T-helper 17 cell (primary cell): ENCODE measurements around the gene DCST1. TPM values are rescaled to one million over a fixed set of nuclear protein-coding genes. Genes with fewer than 3 reads are reported as not detected.
"Not testable (repeated sequence)": the region's sequence is repeated elsewhere in the genome, so short reads cannot be mapped to it uniquely, and the experiment has no call there.

Experiments used
- ATAC-seq: fragments of 150-1000 bp; cut with Tn5 transposase; 2 replicates; pipeline ENCODE4 v1.10.0; 2021; ENCODE audit warnings: mild to moderate bottlenecking, moderate library complexity
- DNase-seq, 3 donors: peaks; one replicate each; pipeline versions ENCODE4 v3.0.0 to v3.0.0-alpha.2; 2020 to 2021
- H3K9me3 ChIP-seq: one replicate; pipeline ENCODE4 v1.7.0; 2013; ENCODE audit warnings: low read length, mild to moderate bottlenecking; ENCODE audit not compliant: control insufficient read depth, poor library complexity, severe bottlenecking
- H3K27ac Mint-ChIP-seq: one replicate; pipeline ENCODE4 v1.8.0; 2022; ENCODE audit warnings: mild to moderate bottlenecking, moderate library complexity, mixed read lengths
- H3K27me3 Mint-ChIP-seq: one replicate; pipeline ENCODE4 v1.8.0; 2022; ENCODE audit warnings: mixed read lengths
- H3K36me3 Mint-ChIP-seq: one replicate; pipeline ENCODE4 v1.8.0; 2022; ENCODE audit warnings: low read depth, mixed read lengths
- H3K4me1 Mint-ChIP-seq: one replicate; pipeline ENCODE4 v1.8.0; 2022; ENCODE audit warnings: mild to moderate bottlenecking, mixed read lengths
- H3K4me3 Mint-ChIP-seq: one replicate; pipeline ENCODE4 v1.8.0; 2022; ENCODE audit warnings: mild to moderate bottlenecking, moderate library complexity, mixed read lengths
- total RNA-seq, 4 donors: library from RNA in 2 of 4; stranded (reverse) in 2 of 4; gene quantifications; one replicate each; pipeline ENCODE4 v1.2.3 and lab custom pipeline; 2022 to 2026

The DCST1 gene
- total RNA-seq (under 1 TPM; 0.23 to 0.57 TPM), total RNA-seq (lab: John Stamatoyannopoulos, UW) (0 to 0.45 reads per million in 2 donors)

GRCh38 chr1:155033524-155033923 lies at the start of gene DCST1, which contains the start of gene DCST2:
Gene DCST1 (plus strand): TSS chr1:155033824. CDS start chr1:155034037, 213 bp downstream.
Gene DCST2 (minus strand): TSS chr1:155033781. CDS start chr1:155033701, 80 bp downstream.
- Mint-ChIP-seq H3K27me3 (peaks cover 4% of the 10 kb centered on the region), H3K4me3 (no peak within 1 kb of the TSS), H3K4me1 (peaks cover 4% of the 10 kb centered on the region), H3K36me3 (no peaks in the 10 kb centered on the region), H3K27ac (no peak within 1 kb of the TSS)
- no peak for DNase-seq
- no peaks in the 10 kb centered on the region for H3K9me3 ChIP-seq
- ATAC-seq: no peak

GRCh38 chr1:154986736-154987135 lies 46.9 kb upstream of the DCST1 start:
- H3K4me3 Mint-ChIP-seq, ATAC-seq, DNase-seq, H3K27me3 Mint-ChIP-seq, H3K9me3 ChIP-seq, H3K36me3 Mint-ChIP-seq, H3K27ac Mint-ChIP-seq: not testable (repeated sequence)
- peaks cover 20% of the 10 kb centered on the region for H3K4me1 Mint-ChIP-seq

GRCh38 chr1:154987326-154987725 lies 46.3 kb upstream of the DCST1 start:
- DNase-seq (no peak), ATAC-seq (no peak)
- no peaks in the 10 kb centered on the region for H3K9me3 ChIP-seq
- Mint-ChIP-seq H3K4me1 (peaks cover 20% of the 10 kb centered on the region), H3K27ac (no peak overlapping the region), H3K36me3 (peaks cover 2% of the 10 kb centered on the region), H3K4me3 (no peak overlapping the region), H3K27me3 (no peaks in the 10 kb centered on the region)

GRCh38 chr1:154988058-154988954 lies 45.3 kb upstream of the DCST1 start:
- Mint-ChIP-seq H3K27ac (peak overlapping the region; percentile 32), H3K4me3 (no peak overlapping the region), H3K27me3 (no peaks in the 10 kb centered on the region), H3K36me3 (peaks cover 2% of the 10 kb centered on the region), H3K4me1 (peaks cover 21% of the 10 kb centered on the region)
- H3K9me3 ChIP-seq: no peaks in the 10 kb centered on the region
- DNase-seq: no peak
- ATAC-seq: no peak

GRCh38 chr1:154989195-154989860 lies 44.3 kb upstream of the DCST1 start:
- Mint-ChIP-seq H3K36me3 (peaks cover 2% of the 10 kb centered on the region), H3K27me3 (no peaks in the 10 kb centered on the region), H3K4me1 (peaks cover 15% of the 10 kb centered on the region), H3K4me3 (no peak overlapping the region), H3K27ac (peak overlapping the region; percentile 53)
- no peaks in the 10 kb centered on the region for H3K9me3 ChIP-seq
- no peak for DNase-seq
- ATAC-seq: no peak

GRCh38 chr1:154990276-154990675 lies 43.3 kb upstream of the DCST1 start:
- Mint-ChIP-seq H3K4me3 (no peak overlapping the region), H3K27ac (peak overlapping the region; percentile 53), H3K27me3 (no peaks in the 10 kb centered on the region), H3K4me1 (peaks cover 15% of the 10 kb centered on the region), H3K36me3 (peaks cover 2% of the 10 kb centered on the region)
- no peak for ATAC-seq
- DNase-seq: no peak
- no peaks in the 10 kb centered on the region for H3K9me3 ChIP-seq

- Mint-ChIP-seq H3K4me3 (no peak overlapping the region), H3K4me1 (peaks cover 28% of the 10 kb centered on the region), H3K36me3 (peaks cover 2% of the 10 kb centered on the region), H3K27ac (no peak overlapping the region), H3K27me3 (no peaks in the 10 kb centered on the region)
- ATAC-seq: no peak
- no peaks in the 10 kb centered on the region for H3K9me3 ChIP-seq
- no peak for DNase-seq
Observed at GRCh38 chr1:154992721-154993571, 40.7 kb upstream of the DCST1 start.

GRCh38 chr1:154993572-154994268 lies 39.9 kb upstream of the DCST1 start, which contains the start of gene LENEP:
Gene LENEP (plus strand): TSS chr1:154993586. CDS start chr1:154993608, 22 bp downstream.
- Mint-ChIP-seq H3K27me3 (no peaks in the 10 kb centered on the region), H3K36me3 (peaks cover 2% of the 10 kb centered on the region), H3K4me1 (peaks cover 29% of the 10 kb centered on the region), H3K4me3 (no peak within 1 kb of the TSS), H3K27ac (no peak within 1 kb of the TSS)
- H3K9me3 ChIP-seq: no peaks in the 10 kb centered on the region
- no peak for DNase-seq
- ATAC-seq: no peak

- H3K36me3 Mint-ChIP-seq: peaks cover 2% of the 10 kb centered on the region
- H3K9me3 ChIP-seq: no peaks in the 10 kb centered on the region
- DNase-seq (no peak), ATAC-seq (no peak)
- H3K4me1 Mint-ChIP-seq: peaks cover 31% of the 10 kb centered on the region
- H3K4me3 Mint-ChIP-seq: no peak overlapping the region
- no peak overlapping the region for H3K27ac Mint-ChIP-seq
- no peaks in the 10 kb centered on the region for H3K27me3 Mint-ChIP-seq
Observed at GRCh38 chr1:154994269-154994587, 39.4 kb upstream of the DCST1 start.

GRCh38 chr1:154994591-154994990 lies 39.0 kb upstream of the DCST1 start:
- ATAC-seq (no peak), DNase-seq (no peak)
- H3K27me3 Mint-ChIP-seq: no peaks in the 10 kb centered on the region
- no peaks in the 10 kb centered on the region for H3K9me3 ChIP-seq
- peaks cover 30% of the 10 kb centered on the region for H3K4me1 Mint-ChIP-seq
- H3K36me3 Mint-ChIP-seq: peaks cover 2% of the 10 kb centered on the region
- no peak overlapping the region for H3K4me3 Mint-ChIP-seq
- H3K27ac Mint-ChIP-seq: peak overlapping the region; percentile 79

GRCh38 chr1:154995301-154995983 lies 38.2 kb upstream of the DCST1 start:
- not testable (repeated sequence) for ATAC-seq, H3K36me3 Mint-ChIP-seq, H3K9me3 ChIP-seq, H3K4me3 Mint-ChIP-seq, DNase-seq, H3K27me3 Mint-ChIP-seq
- Mint-ChIP-seq H3K4me1 (peaks cover 35% of the 10 kb centered on the region), H3K27ac (peak overlapping the region; percentile 79)
